HG03066 (cell line): ENCODE data around the gene PRICKLE2.

Experiments
- ATAC-seq: cut with Tn5 transposase; IDR thresholded peaks from one replicate; pipeline ENCODE4 v1.9.1; 2021; ENCODE audit warnings: low read depth; ENCODE audit not compliant: unreplicated experiment

Gene PRICKLE2

GRCh38 chr3:64251019-64251418 lies 25.8 kb upstream of the PRICKLE2 start:
- ATAC-seq: no peak

- no peak for ATAC-seq
These were observed 22.9 kb upstream of the PRICKLE2 start for GRCh38 chr3:64247991-64248646.

- no peak for ATAC-seq
These were observed 19.0 kb upstream of the PRICKLE2 start for GRCh38 chr3:64244011-64244942.

GRCh38 chr3:64242435-64242834 lies 17.2 kb upstream of the PRICKLE2 start:
- ATAC-seq: no peak

GRCh38 chr3:64240959-64241358 lies 15.7 kb upstream of the PRICKLE2 start:
- no peak for ATAC-seq

GRCh38 chr3:64240396-64240795 lies 15.1 kb upstream of the PRICKLE2 start:
- ATAC-seq: no peak

GRCh38 chr3:64239841-64240240 lies 14.6 kb upstream of the PRICKLE2 start:
- no peak for ATAC-seq

GRCh38 chr3:64238971-64239667 lies 13.9 kb upstream of the PRICKLE2 start:
- no peak for ATAC-seq

GRCh38 chr3:64237083-64237482 lies 11.8 kb upstream of the PRICKLE2 start:
- no peak for ATAC-seq

GRCh38 chr3:64235605-64236004 lies 10.3 kb upstream of the PRICKLE2 start:
- no peak for ATAC-seq

- no peak for ATAC-seq
These were observed 9.3 kb upstream of the PRICKLE2 start for GRCh38 chr3:64234571-64234970.

- ATAC-seq: no peak
These were observed 7.6 kb upstream of the PRICKLE2 start for GRCh38 chr3:64232821-64233220.

- no peak for ATAC-seq
These were observed 4.6 kb upstream of the PRICKLE2 start for GRCh38 chr3:64229903-64230302.

- ATAC-seq: no peak
These were observed 2.8 kb upstream of the PRICKLE2 start for GRCh38 chr3:64228110-64228509.

- no peak for ATAC-seq
These were observed 1.5 kb upstream of the PRICKLE2 start for GRCh38 chr3:64226730-64227129.

GRCh38 chr3:64225695-64226499 lies 631 bp upstream of the PRICKLE2 start:
- no peak for ATAC-seq

- ATAC-seq: no peak
These were observed 1.2 kb downstream of the PRICKLE2 start for GRCh38 chr3:64223791-64224745.

- ATAC-seq: no peak
These were observed 2.7 kb downstream of the PRICKLE2 start for GRCh38 chr3:64222501-64223111.
